Activated CD8-positive, alpha-beta T cell treated with anti-CD3 and anti-CD28 coated beads for 36 hours (primary cell): ENCODE data around the gene PEAK1. TPM values are rescaled to one million over a fixed set of nuclear protein-coding genes. Genes with fewer than 3 reads are reported as not detected.

ENCODE experiments used
- ATAC-seq: fragments of 200-7000 bp; cut with Tn5 transposase; one replicate; pipeline ENCODE4 v1.10.0; 2021; ENCODE audit warnings: mild to moderate bottlenecking, moderate library complexity
- CTCF ChIA-PET: fragments of 350-600 bp; sonication (Branson Sonifier 250); formaldehyde crosslinking; loops from one replicate; lab custom pipeline; 2021; ENCODE audit warnings: antibody characterized with exemption; lab: Charles Lee
- POLR2A ChIA-PET: fragments of 350-600 bp; sonication (Branson Sonifier 250); formaldehyde crosslinking; loops from one replicate; lab custom pipeline; 2021; ENCODE audit warnings: antibody characterized with exemption; lab: Charles Lee
- DNase-seq: peaks from one replicate; pipeline ENCODE4 v3.0.0-alpha.2; 2020
- H3K27ac Mint-ChIP-seq: one replicate; pipeline ENCODE4 v1.8.0; 2021; ENCODE audit warnings: mild to moderate bottlenecking, mixed read lengths
- H3K27me3 Mint-ChIP-seq: one replicate; pipeline ENCODE4 v1.8.0; 2021; ENCODE audit warnings: mixed read lengths
- H3K36me3 Mint-ChIP-seq: one replicate; pipeline ENCODE4 v1.8.0; 2021; ENCODE audit warnings: low read depth, mixed read lengths
- H3K4me1 Mint-ChIP-seq: one replicate; pipeline ENCODE4 v1.8.0; 2021; ENCODE audit warnings: low read depth, mixed read lengths
- H3K4me3 Mint-ChIP-seq: one replicate; pipeline ENCODE4 v1.8.0; 2021; ENCODE audit warnings: mild to moderate bottlenecking, moderate library complexity, mixed read lengths
- H3K9me3 Mint-ChIP-seq: one replicate; pipeline ENCODE4 v1.8.0; 2021; ENCODE audit warnings: mixed read lengths
- CTCF ChIP-seq: fragments of 200-600 bp; IDR thresholded peaks from one replicate; pipeline ENCODE4 v1.8.0; 2022; ENCODE audit warnings: antibody characterized with exemption, mild to moderate bottlenecking
- intact Hi-C: fragments of 100-400 bp; cut with micrococcal nuclease; formaldehyde crosslinking; loops from one replicate; pipeline ENCODE4 v1.10.0; 2022
- total RNA-seq, 2 experiments: library from RNA; stranded (reverse); gene quantifications; one replicate each; pipeline ENCODE4 v1.2.3, GENCODE V29; 2021

PEAK1 gene
- total RNA-seq, 2 experiments from 2014 or later, result 32.1 to 36.1 TPM

- CTCF ChIA-PET, result no interaction called here
- no peak overlapping the region for H3K4me3 Mint-ChIP-seq
- DNase-seq (no peak), ATAC-seq (no peak)
- peaks cover 3% of the 10 kb centered on the region for H3K4me1 Mint-ChIP-seq
- H3K27me3 Mint-ChIP-seq, result no peaks in the 10 kb centered on the region
- no peaks in the 10 kb centered on the region for H3K36me3 Mint-ChIP-seq
- POLR2A ChIA-PET, result interaction anchor here (0.7 kb wide), 1 partner anchor 9 kb away, joined by 4 read pairs; no protein-coding TSS in a partner anchor
- no peak overlapping the region for H3K27ac Mint-ChIP-seq
- no peak for TF ChIP-seq CTCF
- no peaks in the 10 kb centered on the region for H3K9me3 Mint-ChIP-seq
- intact Hi-C loops, result no loop called here
Observed at GRCh38 chr15:77173487-77173886, 246.4 kb downstream of the PEAK1 start.

GRCh38 chr15:77171221-77171967, 248.5 kb downstream of the PEAK1 start:
- no peaks in the 10 kb centered on the region for H3K4me1 Mint-ChIP-seq
- intact Hi-C loops, result no loop called here
- H3K36me3 Mint-ChIP-seq, result no peaks in the 10 kb centered on the region
- ChIA-PET CTCF (no interaction called here), POLR2A (interaction anchor here (1.2 kb wide), 1 partner anchor 11 kb away, joined by 4 read pairs; no protein-coding TSS in a partner anchor)
- no peak for DNase-seq
- TF ChIP-seq CTCF, result no peak
- no peak for ATAC-seq
- H3K27me3 Mint-ChIP-seq, result no peaks in the 10 kb centered on the region
- H3K9me3 Mint-ChIP-seq, result no peaks in the 10 kb centered on the region
- no peak overlapping the region for H3K27ac Mint-ChIP-seq
- no peak overlapping the region for H3K4me3 Mint-ChIP-seq

- ChIA-PET CTCF (interaction anchor here (0.6 to 1.6 kb wide), 2 partner anchors 11 to 32 kb away, joined by 3 to 6 read pairs; no protein-coding TSS in a partner anchor), POLR2A (no interaction called here)
- intact Hi-C loops, result no loop called here
- ATAC-seq, result no peak
- no peak for TF ChIP-seq CTCF
- H3K9me3 Mint-ChIP-seq, result no peaks in the 10 kb centered on the region
- no peaks in the 10 kb centered on the region for H3K36me3 Mint-ChIP-seq
- no peak overlapping the region for H3K27ac Mint-ChIP-seq
- H3K4me1 Mint-ChIP-seq, result peaks cover 9% of the 10 kb centered on the region
- no peaks in the 10 kb centered on the region for H3K27me3 Mint-ChIP-seq
- no peak overlapping the region for H3K4me3 Mint-ChIP-seq
- DNase-seq, result no peak
Observed at GRCh38 chr15:77168616-77169015, 251.3 kb downstream of the PEAK1 start.

- Mint-ChIP-seq H3K4me3 (no peak overlapping the region), H3K4me1 (peaks cover 14% of the 10 kb centered on the region), H3K36me3 (no peaks in the 10 kb centered on the region), H3K27me3 (no peaks in the 10 kb centered on the region), H3K9me3 (no peaks in the 10 kb centered on the region), H3K27ac (no peak overlapping the region)
- DNase-seq (no peak), ATAC-seq (no peak)
- no peak for TF ChIP-seq CTCF
- POLR2A ChIA-PET, result no interaction called here
- CTCF ChIA-PET, result interaction anchor here (0.7 kb wide), 1 partner anchor 167 kb away, joined by 3 read pairs; no protein-coding TSS in a partner anchor
- intact Hi-C loops, result no loop called here
Observed at GRCh38 chr15:77168141-77168540, 251.8 kb downstream of the PEAK1 start.

GRCh38 chr15:77167406-77167805, 252.5 kb downstream of the PEAK1 start:
- Mint-ChIP-seq H3K36me3 (no peaks in the 10 kb centered on the region), H3K27me3 (no peaks in the 10 kb centered on the region), H3K9me3 (no peaks in the 10 kb centered on the region), H3K4me3 (no peak overlapping the region), H3K27ac (no peak overlapping the region), H3K4me1 (peaks cover 21% of the 10 kb centered on the region)
- no peak for ATAC-seq
- TF ChIP-seq CTCF, result no peak
- CTCF ChIA-PET, result interaction anchor here (0.7 to 2.2 kb wide), 2 partner anchors 168 to 376 kb away, joined by 3 to 8 read pairs; no protein-coding TSS in a partner anchor
- intact Hi-C loops, result no loop called here
- POLR2A ChIA-PET, result no interaction called here
- DNase-seq, result no peak
